ENCODE results near the gene SLC25A26. TPM values are rescaled to one million over a fixed set of nuclear protein-coding genes. Genes with fewer than 3 reads are reported as not detected.
A peak's percentile ranks its signal among the peaks of the same experiment; 100 is the strongest.
"Not testable (repeated sequence)": the region's sequence is repeated elsewhere in the genome, so short reads cannot be mapped to it uniquely, and the experiment has no call there.

Gene SLC25A26
- total RNA-seq, 2 donors from 2014 or later: 27.1 to 32.6 TPM

- H3K9me3 Mint-ChIP-seq: no peaks in the 10 kb centered on the region
- H3K27me3 Mint-ChIP-seq: no peaks in the 10 kb centered on the region
- H3K36me3 Mint-ChIP-seq (ENCODE audit: low read depth): peaks cover 15% of the 10 kb centered on the region
- peak overlapping the region; percentile 100 for H3K27ac Mint-ChIP-seq
- peaks cover 47% of the 10 kb centered on the region for H3K4me1 Mint-ChIP-seq
- no peak for ATAC-seq (replicated peaks)
- H3K4me3 Mint-ChIP-seq: peak overlapping the region; percentile 63
These were observed 79.1 kb downstream of the SLC25A26 start for GRCh38 chr3:66299891-66300290.

GRCh38 chr3:66302288-66302687 lies 81.5 kb downstream of the SLC25A26 start:
- Mint-ChIP-seq H3K4me3 (peak overlapping the region; percentile 83), H3K9me3 (peaks cover 3% of the 10 kb centered on the region), H3K27me3 (no peaks in the 10 kb centered on the region), H3K36me3 (ENCODE audit: low read depth) (peaks cover 23% of the 10 kb centered on the region), H3K27ac (peak overlapping the region; percentile 100), H3K4me1 (peaks cover 62% of the 10 kb centered on the region)
- peak; percentile 78 for ATAC-seq (replicated peaks)

- ATAC-seq (replicated peaks): peak; percentile 84
- peaks cover 62% of the 10 kb centered on the region for H3K4me1 Mint-ChIP-seq
These were observed 82.7 kb downstream of the SLC25A26 start for GRCh38 chr3:66303491-66303901.

GRCh38 chr3:66304293-66304692 lies 83.5 kb downstream of the SLC25A26 start:
- peaks cover 3% of the 10 kb centered on the region for H3K9me3 Mint-ChIP-seq
- no peak for ATAC-seq (replicated peaks)
- peak overlapping the region; percentile 83 for H3K4me3 Mint-ChIP-seq
- peak overlapping the region; percentile 100 for H3K27ac Mint-ChIP-seq
- peaks cover 23% of the 10 kb centered on the region for H3K36me3 Mint-ChIP-seq (ENCODE audit: low read depth)
- no peaks in the 10 kb centered on the region for H3K27me3 Mint-ChIP-seq
- peaks cover 57% of the 10 kb centered on the region for H3K4me1 Mint-ChIP-seq

More at GRCh38 chr3:66303491-66303901, 82.7 kb downstream of the SLC25A26 start:
- Mint-ChIP-seq H3K9me3 (peaks cover 3% of the 10 kb centered on the region), H3K27me3 (no peaks in the 10 kb centered on the region), H3K36me3 (ENCODE audit: low read depth) (peaks cover 23% of the 10 kb centered on the region), H3K4me3 (peak overlapping the region; percentile 83), H3K27ac (peak overlapping the region; percentile 100)

GRCh38 chr3:66306086-66306485 lies 85.3 kb downstream of the SLC25A26 start:
- H3K4me3 Mint-ChIP-seq: peak overlapping the region; percentile 83
- H3K4me1 Mint-ChIP-seq: peaks cover 57% of the 10 kb centered on the region
- H3K27me3 Mint-ChIP-seq; H3K9me3 Mint-ChIP-seq; ATAC-seq (replicated peaks): not testable (repeated sequence)
- peaks cover 23% of the 10 kb centered on the region for H3K36me3 Mint-ChIP-seq (ENCODE audit: low read depth)
- peak overlapping the region; percentile 100 for H3K27ac Mint-ChIP-seq

- peaks cover 22% of the 10 kb centered on the region for H3K36me3 Mint-ChIP-seq (ENCODE audit: low read depth)
- H3K27me3 Mint-ChIP-seq; H3K9me3 Mint-ChIP-seq; ATAC-seq (replicated peaks): not testable (repeated sequence)
- H3K4me3 Mint-ChIP-seq: peak overlapping the region; percentile 83
- peaks cover 48% of the 10 kb centered on the region for H3K4me1 Mint-ChIP-seq
- peak overlapping the region; percentile 100 for H3K27ac Mint-ChIP-seq
These were observed 86.2 kb downstream of the SLC25A26 start for GRCh38 chr3:66306991-66307390.

GRCh38 chr3:66312039-66312438 lies 91.2 kb downstream of the SLC25A26 start:
- no peaks in the 10 kb centered on the region for H3K36me3 Mint-ChIP-seq (ENCODE audit: low read depth)
- peak; percentile 45 for ATAC-seq (replicated peaks)
- H3K27me3 Mint-ChIP-seq: no peaks in the 10 kb centered on the region
- no peak overlapping the region for H3K4me3 Mint-ChIP-seq
- H3K4me1 Mint-ChIP-seq: peaks cover 33% of the 10 kb centered on the region
- no peak overlapping the region for H3K27ac Mint-ChIP-seq
- peaks cover 8% of the 10 kb centered on the region for H3K9me3 Mint-ChIP-seq

GRCh38 chr3:66314455-66314854 lies 93.7 kb downstream of the SLC25A26 start:
- peaks cover 25% of the 10 kb centered on the region for H3K4me1 Mint-ChIP-seq
- peaks cover 8% of the 10 kb centered on the region for H3K9me3 Mint-ChIP-seq
- no peaks in the 10 kb centered on the region for H3K36me3 Mint-ChIP-seq (ENCODE audit: low read depth)
- no peak overlapping the region for H3K27ac Mint-ChIP-seq
- ATAC-seq (replicated peaks): no peak
- H3K27me3 Mint-ChIP-seq: no peaks in the 10 kb centered on the region
- H3K4me3 Mint-ChIP-seq: no peak overlapping the region

GRCh38 chr3:66317750-66318376 lies 97.1 kb downstream of the SLC25A26 start:
- peaks cover 8% of the 10 kb centered on the region for H3K9me3 Mint-ChIP-seq
- no peaks in the 10 kb centered on the region for H3K27me3 Mint-ChIP-seq
- H3K4me1 Mint-ChIP-seq: peaks cover 35% of the 10 kb centered on the region
- peaks cover 6% of the 10 kb centered on the region for H3K36me3 Mint-ChIP-seq (ENCODE audit: low read depth)
- H3K4me3 Mint-ChIP-seq: no peak overlapping the region
- ATAC-seq (replicated peaks): no peak
- H3K27ac Mint-ChIP-seq: no peak overlapping the region

- no peaks in the 10 kb centered on the region for H3K27me3 Mint-ChIP-seq
- no peak overlapping the region for H3K4me3 Mint-ChIP-seq
- ATAC-seq (replicated peaks): peak; percentile 16
- H3K9me3 Mint-ChIP-seq: peaks cover 8% of the 10 kb centered on the region
- H3K36me3 Mint-ChIP-seq (ENCODE audit: low read depth): peaks cover 6% of the 10 kb centered on the region
- peaks cover 31% of the 10 kb centered on the region for H3K4me1 Mint-ChIP-seq
- peak overlapping the region; percentile 50 for H3K27ac Mint-ChIP-seq
These were observed 99.6 kb downstream of the SLC25A26 start for GRCh38 chr3:66320390-66320789.

- H3K36me3 Mint-ChIP-seq (ENCODE audit: low read depth): peaks cover 6% of the 10 kb centered on the region
- H3K4me1 Mint-ChIP-seq: peaks cover 21% of the 10 kb centered on the region
- H3K27ac Mint-ChIP-seq: no peak overlapping the region
- H3K4me3 Mint-ChIP-seq: no peak overlapping the region
- no peaks in the 10 kb centered on the region for H3K27me3 Mint-ChIP-seq
- no peak for ATAC-seq (replicated peaks)
- no peaks in the 10 kb centered on the region for H3K9me3 Mint-ChIP-seq
These were observed 101.6 kb downstream of the SLC25A26 start for GRCh38 chr3:66322436-66322835.

GRCh38 chr3:66326340-66326739 lies 105.5 kb downstream of the SLC25A26 start:
- Mint-ChIP-seq H3K27me3 (no peaks in the 10 kb centered on the region), H3K36me3 (ENCODE audit: low read depth) (peaks cover 2% of the 10 kb centered on the region), H3K4me1 (peaks cover 5% of the 10 kb centered on the region), H3K9me3 (no peaks in the 10 kb centered on the region), H3K4me3 (no peak overlapping the region), H3K27ac (no peak overlapping the region)
- no peak for ATAC-seq (replicated peaks)

- H3K36me3 Mint-ChIP-seq (ENCODE audit: low read depth): no peaks in the 10 kb centered on the region
- H3K27me3 Mint-ChIP-seq: no peaks in the 10 kb centered on the region
- ATAC-seq (replicated peaks): no peak
- peaks cover 8% of the 10 kb centered on the region for H3K4me1 Mint-ChIP-seq
- no peak overlapping the region for H3K27ac Mint-ChIP-seq
- no peak overlapping the region for H3K4me3 Mint-ChIP-seq
- H3K9me3 Mint-ChIP-seq: no peaks in the 10 kb centered on the region
These were observed 114.9 kb downstream of the SLC25A26 start for GRCh38 chr3:66335671-66336070.

- no peaks in the 10 kb centered on the region for H3K36me3 Mint-ChIP-seq (ENCODE audit: low read depth)
- ATAC-seq (replicated peaks): peak; percentile 74
- H3K27ac Mint-ChIP-seq: peak overlapping the region; percentile 51
- H3K4me1 Mint-ChIP-seq: peaks cover 8% of the 10 kb centered on the region
- H3K27me3 Mint-ChIP-seq: no peaks in the 10 kb centered on the region
- H3K4me3 Mint-ChIP-seq: no peak overlapping the region
- H3K9me3 Mint-ChIP-seq: no peaks in the 10 kb centered on the region
These were observed 115.5 kb downstream of the SLC25A26 start for GRCh38 chr3:66336333-66336766.

- Mint-ChIP-seq H3K27me3 (no peaks in the 10 kb centered on the region), H3K4me1 (peaks cover 11% of the 10 kb centered on the region), H3K36me3 (ENCODE audit: low read depth) (no peaks in the 10 kb centered on the region), H3K9me3 (no peaks in the 10 kb centered on the region), H3K4me3 (no peak overlapping the region), H3K27ac (no peak overlapping the region)
- no peak for ATAC-seq (replicated peaks)
These were observed 118.1 kb downstream of the SLC25A26 start for GRCh38 chr3:66338927-66339326.

Measured in activated T-helper 17 cell treated with anti-CD3 and anti-CD28 coated beads, Interleukin-2, amount 50 U/mL, for 72 hours (primary cell).